OCI-LY1 (cell line): ENCODE data around the gene SFMBT2.
"Not testable (repeated sequence)": the region's sequence is repeated elsewhere in the genome, so short reads cannot be mapped to it uniquely, and the experiment has no call there.

ENCODE experiments used
- H2AFZ ChIP-seq: fragments of 200-600 bp; sonication (generic), shearing (Covaris generic); 2 replicates; pipeline ENCODE4 v1.6.0; 2014; ENCODE audit warnings: antibody characterized with exemption, mild to moderate bottlenecking, low read length
- H3F3A ChIP-seq: fragments of 200-600 bp; sonication (generic), shearing (Covaris generic); 2 replicates; pipeline ENCODE4 v1.6.0; 2014; ENCODE audit warnings: mild to moderate bottlenecking, antibody characterized with exemption, low read length, moderate library complexity; ENCODE audit not compliant: insufficient read depth
- H3K27ac ChIP-seq: fragments of 200-600 bp; sonication (generic); 2 replicates; pipeline ENCODE4 v1.5.1; 2014; ENCODE audit warnings: low read length, mixed run types, mild to moderate bottlenecking, low read depth; ENCODE audit not compliant: poor library complexity, severe bottlenecking
- H3K27me3 ChIP-seq: fragments of 200-600 bp; sonication (generic); 2 replicates; pipeline ENCODE4 v1.6.0; 2014; ENCODE audit warnings: antibody characterized with exemption, mild to moderate bottlenecking, low read length, moderate library complexity; ENCODE audit not compliant: insufficient read depth
- H3K36me3 ChIP-seq: fragments of 200-600 bp; sonication (generic); 2 replicates; pipeline ENCODE4 v1.6.1; 2014; ENCODE audit warnings: mild to moderate bottlenecking, antibody characterized with exemption, low read length, moderate library complexity, mixed read lengths; ENCODE audit not compliant: insufficient read depth
- H3K4me1 ChIP-seq: fragments of 200-600 bp; sonication (generic); 2 replicates; pipeline ENCODE4 v1.5.1; 2014; ENCODE audit warnings: mild to moderate bottlenecking, low read length, moderate library complexity; ENCODE audit not compliant: insufficient read depth, severe bottlenecking
- H3K4me2 ChIP-seq: fragments of 200-600 bp; sonication (generic), shearing (Covaris generic); 2 replicates; pipeline ENCODE4 v1.6.1; 2014; ENCODE audit warnings: low read length
- H3K4me3 ChIP-seq: fragments of 200-600 bp; sonication (generic); 2 replicates; pipeline ENCODE4 v1.5.1; 2014; ENCODE audit warnings: low read length, low read depth, mild to moderate bottlenecking, mixed read lengths; ENCODE audit not compliant: poor library complexity, severe bottlenecking
- H3K79me2 ChIP-seq: fragments of 200-600 bp; shearing (Covaris generic); 2 replicates; pipeline ENCODE4 v1.6.1; 2016; ENCODE audit warnings: mixed run types, low read length, mixed read lengths; ENCODE audit not compliant: insufficient read depth
- H3K9ac ChIP-seq: fragments of 200-600 bp; sonication (generic), shearing (Covaris generic); 2 replicates; pipeline ENCODE4 v1.6.1; 2014; ENCODE audit warnings: mild to moderate bottlenecking, low read length, mixed read lengths
- H3K9me2 ChIP-seq: fragments of 200-600 bp; sonication (generic), shearing (Covaris generic); 2 replicates; pipeline ENCODE4 v1.6.1; 2014; ENCODE audit warnings: low read depth, mild to moderate bottlenecking, low read length, mixed read lengths
- H3K9me3 ChIP-seq: fragments of 200-600 bp; shearing (Covaris generic); 2 replicates; pipeline ENCODE4 v1.6.1; 2014; ENCODE audit warnings: low read length, mixed read lengths
- H4K20me1 ChIP-seq: fragments of 200-600 bp; sonication (generic), shearing (Covaris generic); 2 replicates; pipeline ENCODE4 v1.6.0; 2016; ENCODE audit warnings: mild to moderate bottlenecking, low read length; ENCODE audit not compliant: insufficient read depth
- CTCF ChIP-seq: fragments of 200-600 bp; sonication (generic), shearing (Covaris generic); IDR thresholded peaks from 2 replicates; pipeline ENCODE4 v1.5.1; 2017; ENCODE audit warnings: mild to moderate bottlenecking, antibody characterized with exemption, low read length, moderate library complexity, mixed read lengths
- EZH2 ChIP-seq: fragments of 200-600 bp; sonication (generic), shearing (Covaris generic); IDR thresholded peaks from 2 replicates; pipeline ENCODE4 v1.8.0; 2017; ENCODE audit warnings: borderline replicate concordance, mixed run types, mild to moderate bottlenecking, antibody characterized with exemption, low read length, moderate library complexity, mixed read lengths

The SFMBT2 gene

GRCh38 chr10:7186387-7187018 is 224.3 kb downstream of the SFMBT2 start:
- Histone ChIP-seq H3K79me2 (no peaks in the 10 kb centered on the region), H4K20me1 (no peaks in the 10 kb centered on the region), H3K9me3 (no peaks in the 10 kb centered on the region), H3K36me3 (peaks cover 33% of the 10 kb centered on the region), H3K9me2 (no peaks in the 10 kb centered on the region), H2AFZ (no peak overlapping the region), H3K4me3 (no peak overlapping the region), H3K4me1 (no peaks in the 10 kb centered on the region), H3K4me2 (no peak overlapping the region), H3K9ac (no peak overlapping the region), H3F3A (no peaks in the 10 kb centered on the region), H3K27ac (no peak overlapping the region), H3K27me3 (no peaks in the 10 kb centered on the region)
- no peak for TF ChIP-seq CTCF
- no peak for TF ChIP-seq EZH2

DNA sequence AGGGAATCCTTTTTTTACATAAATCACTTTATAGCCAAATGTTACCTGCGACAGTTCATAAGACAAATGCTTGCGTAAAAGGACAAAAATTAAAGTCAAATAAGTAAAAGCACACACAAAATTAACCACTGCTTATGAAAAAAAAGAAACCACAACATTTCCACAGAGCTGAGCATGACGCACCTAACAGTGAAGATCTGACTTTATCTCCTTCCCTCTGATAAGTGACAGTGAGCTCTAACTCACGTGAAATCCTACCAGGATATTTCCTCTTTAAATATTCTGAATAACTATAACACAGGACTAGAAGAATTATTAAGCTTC is 225.5 kb downstream of the SFMBT2 start:
- TF ChIP-seq EZH2 = no peak
- no peak for TF ChIP-seq CTCF
- no peaks in the 10 kb centered on the region for H3K4me1 ChIP-seq
- H3K9me2 ChIP-seq = no peaks in the 10 kb centered on the region
- no peak overlapping the region for H3K4me3 ChIP-seq
- no peaks in the 10 kb centered on the region for H3K79me2 ChIP-seq
- no peaks in the 10 kb centered on the region for H3F3A ChIP-seq
- no peak overlapping the region for H3K9ac ChIP-seq
- H3K27me3 ChIP-seq = no peaks in the 10 kb centered on the region
- no peak overlapping the region for H2AFZ ChIP-seq
- H3K36me3 ChIP-seq = peaks cover 27% of the 10 kb centered on the region
- no peaks in the 10 kb centered on the region for H4K20me1 ChIP-seq
- H3K27ac ChIP-seq = no peak overlapping the region
- no peak overlapping the region for H3K4me2 ChIP-seq
- no peaks in the 10 kb centered on the region for H3K9me3 ChIP-seq

- Histone ChIP-seq H3K9ac (no peak overlapping the region), H3K36me3 (peaks cover 27% of the 10 kb centered on the region), H3K4me1 (no peaks in the 10 kb centered on the region), H4K20me1 (no peaks in the 10 kb centered on the region), H3K27me3 (no peaks in the 10 kb centered on the region), H2AFZ (no peak overlapping the region), H3K4me3 (no peak overlapping the region), H3K9me3 (no peaks in the 10 kb centered on the region), H3K27ac (no peak overlapping the region), H3K79me2 (no peaks in the 10 kb centered on the region), H3K9me2 (no peaks in the 10 kb centered on the region), H3F3A (no peaks in the 10 kb centered on the region), H3K4me2 (no peak overlapping the region)
- TF ChIP-seq EZH2 (no peak), CTCF (no peak)
Measured at GRCh38 chr10:7184660-7185366, 226.0 kb downstream of the SFMBT2 start.

- not testable (repeated sequence) for H3K9me2 ChIP-seq, H3K4me1 ChIP-seq
Measured at GRCh38 chr10:7184116-7184515, 226.7 kb downstream of the SFMBT2 start.

GRCh38 chr10:7182327-7182726 is 228.5 kb downstream of the SFMBT2 start:
- H3F3A ChIP-seq, H3K9me2 ChIP-seq, H2AFZ ChIP-seq, H3K27ac ChIP-seq, H3K79me2 ChIP-seq, H4K20me1 ChIP-seq, H3K9me3 ChIP-seq, H3K9ac ChIP-seq, H3K4me1 ChIP-seq, H3K4me3 ChIP-seq, H3K4me2 ChIP-seq, H3K27me3 ChIP-seq: not testable (repeated sequence)
- H3K36me3 ChIP-seq = peaks cover 21% of the 10 kb centered on the region

More at GRCh38 chr10:7184116-7184515, 226.7 kb downstream of the SFMBT2 start:
- not testable (repeated sequence) for H3F3A ChIP-seq, H4K20me1 ChIP-seq, H3K79me2 ChIP-seq, H3K9ac ChIP-seq, H3K27me3 ChIP-seq, H3K27ac ChIP-seq, H3K4me3 ChIP-seq, H3K9me3 ChIP-seq, H3K4me2 ChIP-seq, H2AFZ ChIP-seq
- peaks cover 27% of the 10 kb centered on the region for H3K36me3 ChIP-seq
